COLO668 (cell line): Measurements from ENCODE around the gene PHLDA3.

ENCODE experiments used
- DNase-seq: peaks from one replicate; lab custom pipeline; 2025; ENCODE audit not compliant: unreplicated experiment; lab: John Stamatoyannopoulos, UW

The PHLDA3 gene

DNA sequence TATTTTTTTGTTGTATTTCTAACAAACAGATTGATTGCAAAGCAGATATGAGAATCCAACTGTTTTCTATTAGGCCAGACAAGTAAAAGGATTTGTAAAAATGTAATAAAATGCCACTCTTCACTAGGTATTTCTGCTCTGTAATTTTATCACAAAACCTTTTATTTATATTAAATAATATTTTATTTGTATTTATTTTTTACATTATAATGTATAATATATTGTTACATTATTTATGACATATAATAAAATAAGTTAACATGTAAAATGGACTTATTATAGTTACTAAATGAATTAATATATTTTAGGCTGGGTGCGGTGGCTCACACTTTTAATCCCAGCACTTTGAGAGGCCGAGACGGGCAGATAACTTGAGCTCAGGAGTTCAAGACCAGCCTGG, 34.7 kb downstream of the PHLDA3 start:
- no peak for DNase-seq

DNA sequence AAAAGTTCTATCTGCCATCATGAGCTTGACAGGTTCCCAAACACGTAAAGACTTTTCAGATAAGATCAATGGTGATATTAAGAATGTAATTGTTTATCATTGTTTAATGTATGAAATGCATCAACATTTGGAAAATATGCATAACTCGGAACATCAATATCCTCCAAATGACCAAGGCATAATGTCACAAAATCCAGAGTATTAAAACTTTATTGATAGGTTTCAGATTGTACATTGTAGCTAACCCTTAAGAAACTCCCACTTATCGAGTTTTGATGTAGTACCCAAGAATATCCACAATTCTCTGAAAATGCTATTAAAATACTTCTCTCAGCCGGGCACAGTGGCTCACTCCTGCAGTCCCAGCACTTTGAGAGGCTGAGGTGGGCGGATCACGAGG, 35.4 kb downstream of the PHLDA3 start:
- no peak for DNase-seq

DNA sequence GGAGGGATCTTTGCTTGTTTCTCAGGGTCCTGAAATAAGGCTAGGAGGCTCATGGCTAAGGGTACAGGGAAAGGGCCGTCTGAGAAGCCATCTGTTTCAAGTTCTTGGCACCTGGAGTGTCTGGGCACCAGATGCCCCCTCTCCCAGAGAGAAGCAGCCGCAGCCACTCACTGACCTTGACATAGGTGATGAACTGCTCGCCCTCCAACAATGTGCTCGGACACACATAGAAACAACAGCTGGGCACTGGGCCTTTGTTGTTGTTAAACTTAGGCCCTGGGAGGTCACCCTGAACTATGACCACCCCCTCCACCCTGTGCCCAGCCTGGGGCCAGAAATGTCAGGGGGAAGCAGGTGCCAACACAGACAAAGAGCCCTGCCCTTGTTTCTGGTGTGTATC, 38.2 kb downstream of the PHLDA3 start:
- no peak for DNase-seq

DNA sequence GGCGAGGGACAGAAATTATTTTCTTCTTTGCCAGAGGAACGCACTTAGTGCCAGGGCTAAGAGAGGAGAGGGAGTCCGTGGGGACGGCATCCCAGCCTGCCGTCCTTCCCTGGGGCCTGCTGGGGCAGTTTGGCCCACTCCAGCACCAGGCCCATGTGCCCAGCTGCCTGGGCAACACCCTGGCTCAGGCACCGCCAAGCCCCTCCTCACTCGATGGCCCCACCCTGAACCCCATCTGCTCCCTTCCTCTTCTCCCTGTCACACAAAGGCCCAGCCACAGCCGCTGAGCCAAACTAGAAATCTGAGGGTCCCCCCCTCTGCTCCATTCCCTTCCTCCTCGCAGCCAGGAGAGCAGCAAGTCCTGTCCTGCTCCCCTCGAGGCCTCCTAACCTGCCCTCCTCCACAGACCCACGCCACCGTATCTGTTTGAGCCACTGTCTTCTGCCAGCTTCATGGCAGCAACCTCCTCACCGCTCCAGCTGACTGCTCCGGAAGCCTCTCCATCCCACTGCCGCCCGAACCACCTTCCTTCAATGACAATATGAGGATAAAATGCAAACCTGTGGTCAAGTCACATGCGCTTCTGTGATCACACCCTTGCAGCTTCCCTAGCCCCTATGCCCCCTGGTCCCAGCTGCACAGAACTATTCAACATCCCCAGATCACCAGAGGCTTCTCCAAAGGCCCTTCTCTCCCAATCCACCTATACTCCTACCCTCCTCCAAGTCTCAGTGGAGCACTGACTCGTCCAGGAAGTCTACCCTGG, 39.1 kb downstream of the PHLDA3 start:
- no peak for DNase-seq

DNA sequence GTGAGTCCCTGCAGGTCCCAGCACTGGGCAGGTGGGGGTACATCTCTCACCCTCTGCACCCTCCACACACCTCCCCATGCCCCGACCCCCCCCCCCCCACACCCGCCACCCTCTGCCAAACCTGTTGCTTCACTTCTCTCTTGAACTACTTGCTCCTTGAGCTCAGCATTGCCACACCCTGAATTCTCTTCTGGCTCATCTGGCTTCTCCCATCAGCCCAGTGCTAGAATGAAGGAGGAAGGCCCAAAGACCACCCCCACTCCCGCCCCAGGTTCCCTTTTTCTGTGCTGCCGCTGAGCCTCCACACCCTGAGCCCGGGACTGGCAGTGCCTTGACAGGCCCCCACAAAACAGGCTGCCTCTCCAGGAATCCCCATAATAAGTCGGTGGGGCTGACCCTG, 41.0 kb downstream of the PHLDA3 start:
- no peak for DNase-seq

DNA sequence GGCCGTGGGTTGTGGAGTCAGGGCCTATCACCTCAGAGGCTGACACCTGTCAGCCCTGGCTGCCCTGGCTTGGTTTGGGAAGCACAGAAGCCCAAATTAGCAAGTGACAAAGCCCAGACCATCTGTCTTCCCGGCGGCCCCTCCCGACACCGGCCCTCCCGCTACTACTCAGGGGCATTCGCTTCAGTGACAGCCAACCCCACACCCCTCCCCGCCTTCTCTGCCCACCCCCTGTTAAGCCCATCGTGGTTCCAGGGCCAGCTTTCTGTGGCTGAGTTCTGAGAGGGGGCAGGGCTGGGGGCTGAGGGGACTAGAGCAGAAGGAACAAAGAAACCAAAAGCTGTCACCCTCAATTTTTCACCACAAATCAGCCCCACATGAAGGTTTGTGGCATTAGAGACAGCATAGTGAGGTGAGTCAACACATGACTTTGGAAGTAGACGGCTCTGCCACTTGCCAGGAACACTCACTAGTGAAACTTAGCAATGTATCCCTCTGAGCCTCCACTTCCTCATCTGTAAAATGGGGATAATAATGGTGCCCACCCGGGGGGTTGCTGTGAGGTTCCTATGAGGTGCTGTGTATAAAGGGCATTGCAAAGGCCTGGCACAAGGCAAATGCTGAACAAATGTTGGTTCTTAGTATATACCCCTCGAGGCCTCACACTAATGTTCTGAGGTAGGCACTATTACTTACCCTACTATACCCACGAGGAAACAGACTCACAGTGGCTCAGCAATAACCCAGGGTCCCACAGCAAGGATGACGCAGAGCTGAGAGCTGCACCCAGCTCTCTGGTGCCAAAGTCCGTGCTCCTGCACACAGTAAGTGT, 42.3 kb downstream of the PHLDA3 start:
- DNase-seq = no peak

DNA sequence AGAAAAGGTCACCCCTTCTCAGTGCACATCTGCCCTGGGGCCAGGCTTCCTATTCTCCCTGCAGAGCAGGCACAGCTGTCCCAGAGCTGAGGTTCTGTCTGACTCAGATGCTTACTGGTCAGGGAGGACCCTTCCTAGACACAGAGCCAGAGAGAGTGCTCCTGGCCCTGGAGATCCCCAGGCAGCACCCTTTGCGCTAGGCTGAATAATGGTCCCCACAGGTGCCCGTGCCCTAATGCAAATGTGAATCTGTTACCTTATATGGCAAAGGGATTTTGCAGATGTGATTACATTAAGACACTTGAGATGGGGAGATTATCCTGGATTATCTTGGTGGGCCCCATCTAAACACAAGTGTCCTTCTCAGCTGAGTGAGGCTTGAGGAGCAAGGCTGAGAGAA, 44.8 kb downstream of the PHLDA3 start:
- DNase-seq = no peak

DNA sequence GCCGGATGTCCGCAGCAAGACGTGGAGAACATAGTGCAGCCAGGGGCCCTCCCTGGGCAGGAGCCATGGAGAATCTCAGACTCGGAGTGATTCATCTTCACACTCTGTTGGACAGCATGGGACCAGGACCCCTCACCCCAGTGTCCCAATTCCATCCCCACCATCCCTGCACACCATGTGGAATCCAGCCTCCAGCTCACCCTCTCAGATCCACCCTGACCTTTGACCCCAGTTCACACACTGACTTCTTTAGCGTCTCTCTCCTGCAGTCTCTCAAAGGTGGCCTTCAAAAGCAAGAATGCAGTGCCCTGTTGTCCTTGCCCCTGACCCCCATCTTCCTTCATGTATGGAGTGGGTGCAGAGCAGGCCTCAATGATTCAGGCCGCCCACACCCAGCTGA, 45.3 kb downstream of the PHLDA3 start:
- DNase-seq = no peak

DNA sequence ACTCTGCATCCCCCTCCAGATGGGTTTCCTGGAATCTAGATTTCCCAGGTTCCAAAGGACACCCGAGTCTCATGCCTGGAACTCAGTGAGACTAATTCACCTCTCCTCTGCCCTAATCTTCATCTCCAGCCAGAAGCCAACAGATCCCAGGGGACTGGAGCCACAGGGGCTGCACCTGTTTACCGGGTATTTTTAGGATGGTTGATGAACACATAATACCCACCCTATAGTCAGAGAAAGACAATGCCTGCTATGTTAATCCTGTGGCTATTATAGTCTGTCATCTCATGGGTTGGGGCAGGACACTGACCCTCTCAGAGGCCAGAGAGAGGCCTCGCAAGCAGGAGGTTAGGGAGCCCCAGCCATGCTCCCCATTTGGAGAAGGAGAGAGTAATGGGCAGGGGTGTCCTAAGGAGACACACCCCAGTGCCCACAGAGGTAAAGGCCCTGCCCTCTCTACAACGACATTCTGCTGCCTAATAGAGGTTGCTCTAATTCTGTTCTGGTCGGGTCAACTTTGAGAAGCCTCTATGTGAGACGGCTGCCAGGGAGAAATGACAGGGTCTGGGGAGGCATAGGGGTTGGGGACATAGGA, 46.5 kb downstream of the PHLDA3 start:
- DNase-seq = no peak

DNA sequence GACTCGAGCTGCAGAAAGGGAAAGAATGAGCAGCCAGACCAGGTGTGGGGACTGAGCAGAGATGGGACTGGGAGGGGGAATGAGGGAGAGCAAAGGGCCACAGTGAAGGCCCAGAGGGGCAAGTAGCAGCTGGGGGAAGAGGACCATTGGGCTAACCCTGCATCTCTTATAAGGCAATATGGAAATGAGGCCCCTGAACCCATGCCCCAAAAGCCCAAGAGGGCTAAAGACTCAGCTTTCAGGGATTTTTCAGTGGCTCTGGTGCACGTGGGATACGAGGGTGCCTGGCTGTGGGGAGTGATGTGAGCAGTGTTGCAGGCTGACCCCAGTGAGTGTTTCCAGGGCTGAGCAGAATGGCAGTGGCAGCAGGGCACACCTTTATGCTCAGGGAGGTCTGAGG, 47.0 kb downstream of the PHLDA3 start:
- no peak for DNase-seq

DNA sequence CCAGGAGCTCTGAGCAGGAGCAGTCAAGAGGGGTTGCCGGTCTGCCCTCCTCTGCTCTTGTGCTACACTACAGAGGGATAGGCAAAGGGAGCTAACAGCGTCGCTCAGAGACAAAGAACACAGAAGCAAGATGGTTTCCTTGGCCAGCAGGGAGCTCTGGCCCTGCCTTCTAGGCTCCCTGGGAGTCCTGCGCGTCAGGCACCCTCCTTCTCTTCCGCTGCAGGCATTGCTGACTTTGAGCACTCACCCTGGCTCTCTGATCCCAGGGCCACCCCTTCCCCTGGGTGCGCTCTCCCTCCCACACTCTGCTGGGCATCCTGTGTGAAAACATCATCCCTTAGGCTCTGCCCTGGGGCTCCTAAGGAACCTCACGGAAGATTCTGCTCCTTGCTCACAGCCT, 47.9 kb downstream of the PHLDA3 start:
- no peak for DNase-seq

DNA sequence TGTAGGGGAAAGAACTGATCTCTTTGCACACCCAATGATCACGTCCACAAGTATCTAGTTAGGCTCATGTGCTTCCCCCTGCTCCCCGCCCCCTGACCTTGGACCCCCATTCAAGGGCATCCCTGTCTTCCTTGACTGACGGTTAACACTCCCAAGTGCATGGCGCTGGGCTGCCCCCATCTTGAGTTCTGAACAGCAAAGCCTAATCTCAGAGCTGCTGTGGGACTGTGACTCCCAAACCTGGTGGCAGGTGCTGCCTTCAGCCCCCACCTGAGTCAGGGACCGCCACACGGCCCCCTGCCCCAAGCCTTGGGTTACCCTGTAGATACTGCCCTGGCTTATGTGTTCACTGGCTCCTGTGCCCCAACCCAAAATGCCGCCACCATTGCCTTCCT, 48.4 kb downstream of the PHLDA3 start:
- DNase-seq = no peak

DNA sequence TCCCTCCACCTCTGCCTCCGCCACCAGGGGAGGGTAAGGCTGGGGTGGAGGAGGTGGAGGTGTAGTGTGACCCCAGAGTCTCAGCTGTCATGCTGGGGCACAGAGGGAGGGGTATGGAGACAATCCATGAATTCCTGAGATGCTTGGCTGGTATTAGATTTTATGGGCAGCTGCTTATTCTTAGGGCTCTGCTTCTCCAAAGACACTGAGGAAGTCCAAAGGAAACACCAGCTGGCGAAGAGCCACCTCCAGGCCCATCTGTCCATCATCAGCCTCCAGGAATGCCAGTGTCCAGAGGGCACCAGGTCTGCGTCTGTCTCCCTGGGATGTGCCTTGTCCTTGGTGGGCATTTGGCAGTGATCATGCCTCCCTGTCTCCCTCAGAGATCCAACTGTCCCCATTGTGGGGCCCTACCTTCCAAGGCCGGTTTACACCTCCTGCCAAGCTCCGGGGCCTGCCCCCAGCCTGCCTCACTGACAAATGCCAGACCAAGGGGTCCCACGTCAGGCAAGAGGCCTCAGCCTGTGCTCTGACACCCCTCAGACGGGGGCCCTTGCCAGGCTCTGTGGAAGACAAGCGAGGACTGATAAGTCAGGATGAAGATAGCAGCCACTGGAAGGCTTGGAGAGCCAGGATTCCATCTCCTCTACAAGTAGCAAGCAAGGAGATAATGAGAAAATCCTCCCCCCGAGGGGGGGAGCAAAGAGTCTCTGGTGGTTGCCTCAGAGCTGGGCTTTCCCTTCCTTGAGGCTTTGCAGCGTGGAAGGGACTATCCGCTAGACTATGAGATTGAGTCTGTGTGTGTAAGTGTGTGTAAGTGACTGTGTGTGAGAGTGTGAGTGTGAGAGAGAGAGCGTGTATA, 49.0 kb downstream of the PHLDA3 start:
- no peak for DNase-seq

DNA sequence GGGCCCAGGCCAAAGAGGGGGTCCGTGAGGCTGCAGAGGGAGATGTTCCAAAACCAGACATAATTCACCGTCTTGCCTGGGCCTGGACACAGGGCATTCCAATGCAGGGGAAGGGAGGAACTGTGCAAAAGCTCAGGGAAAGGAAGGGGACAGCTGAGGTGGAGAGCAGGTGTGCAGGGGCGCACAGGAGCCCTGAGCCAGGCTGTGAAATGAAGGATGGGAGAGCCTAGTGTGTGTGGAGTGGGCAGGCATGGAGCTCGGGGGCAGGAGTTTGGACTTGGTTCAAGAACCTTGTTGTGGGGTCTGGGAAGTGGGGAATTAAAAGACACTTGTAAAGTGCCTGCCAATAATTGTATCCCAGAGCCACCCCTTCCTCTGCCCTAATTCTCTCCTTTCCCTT, 49.7 kb downstream of the PHLDA3 start:
- no peak for DNase-seq

DNA sequence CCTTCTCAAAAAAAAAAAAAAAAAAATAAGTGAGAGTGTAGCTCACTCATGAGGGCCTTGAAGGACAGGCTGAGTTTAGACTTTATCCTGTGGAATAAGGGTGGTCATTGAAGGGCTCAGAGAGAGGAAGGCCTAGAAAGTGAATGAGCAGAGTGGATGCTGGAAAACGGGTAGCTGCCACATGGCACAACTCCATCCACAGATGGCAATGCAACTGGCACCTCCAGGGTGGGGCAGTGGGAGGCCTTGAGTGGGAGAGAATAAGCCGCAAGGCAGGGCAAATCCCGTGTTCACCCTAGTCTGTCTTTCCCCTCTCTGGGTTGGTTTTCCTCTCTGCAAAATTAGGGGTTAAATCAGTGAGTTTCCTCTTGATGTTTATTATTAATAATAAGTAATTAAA, 50.5 kb downstream of the PHLDA3 start:
- DNase-seq = no peak
